Adrenal gland (tissue), 5 donors: ENCODE data around the gene SCARB1.

Experiments
- POLR2A ChIP-seq, 2 donors: fragments of 450-650 bp; IDR thresholded peaks; one replicate each; pipeline ENCODE4 v1.6.1; 2017; ENCODE audit warnings: antibody characterized with exemption in 2 of 2, mild to moderate bottlenecking in 2 of 2, moderate library complexity in 1 of 2
- TF ChIP-seq, protein P1 (sequence below), 6 experiments: fragments of 450-650 bp in 4 of 6; fragments of 200-600 bp in 2 of 6; sonication (generic) in 1 of 6; IDR thresholded peaks; 1 replicate in 5 of 6; 2 replicates in 1 of 6; pipeline versions ENCODE4 v1.5.1 to v1.8.0; 2016 to 2021; ENCODE audit warnings: antibody characterized with exemption in 6 of 6, mild to moderate bottlenecking in 2 of 6, moderate library complexity in 1 of 6
- donor health status: DM: no; HTN: no; CAD: no.

DNA sequence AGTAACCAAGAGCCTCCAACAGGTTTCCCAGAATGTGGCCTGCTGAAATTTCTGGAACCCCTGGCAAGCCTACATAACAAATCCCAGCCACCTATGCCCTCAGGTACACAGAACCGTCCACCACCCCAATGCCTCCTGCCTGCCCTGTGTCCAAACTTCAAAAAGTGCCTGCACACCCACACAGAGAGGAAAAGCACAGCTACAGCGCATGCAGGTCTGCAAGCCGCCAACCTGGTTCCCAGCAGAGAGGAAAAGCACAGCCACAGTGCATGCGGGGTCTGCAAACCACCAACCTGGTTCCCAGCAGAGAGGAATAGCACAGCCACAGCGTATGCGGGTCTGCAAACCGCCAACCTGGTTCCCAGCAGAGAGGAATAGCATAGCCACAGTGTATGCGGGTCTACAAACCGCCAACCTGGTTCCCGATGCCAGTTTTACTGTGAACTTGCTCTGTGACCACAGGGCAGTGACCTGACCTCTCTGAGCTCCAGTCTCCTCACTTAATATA lies 113.5 kb downstream of the SCARB1 start:
- TF ChIP-seq, protein P1, sequence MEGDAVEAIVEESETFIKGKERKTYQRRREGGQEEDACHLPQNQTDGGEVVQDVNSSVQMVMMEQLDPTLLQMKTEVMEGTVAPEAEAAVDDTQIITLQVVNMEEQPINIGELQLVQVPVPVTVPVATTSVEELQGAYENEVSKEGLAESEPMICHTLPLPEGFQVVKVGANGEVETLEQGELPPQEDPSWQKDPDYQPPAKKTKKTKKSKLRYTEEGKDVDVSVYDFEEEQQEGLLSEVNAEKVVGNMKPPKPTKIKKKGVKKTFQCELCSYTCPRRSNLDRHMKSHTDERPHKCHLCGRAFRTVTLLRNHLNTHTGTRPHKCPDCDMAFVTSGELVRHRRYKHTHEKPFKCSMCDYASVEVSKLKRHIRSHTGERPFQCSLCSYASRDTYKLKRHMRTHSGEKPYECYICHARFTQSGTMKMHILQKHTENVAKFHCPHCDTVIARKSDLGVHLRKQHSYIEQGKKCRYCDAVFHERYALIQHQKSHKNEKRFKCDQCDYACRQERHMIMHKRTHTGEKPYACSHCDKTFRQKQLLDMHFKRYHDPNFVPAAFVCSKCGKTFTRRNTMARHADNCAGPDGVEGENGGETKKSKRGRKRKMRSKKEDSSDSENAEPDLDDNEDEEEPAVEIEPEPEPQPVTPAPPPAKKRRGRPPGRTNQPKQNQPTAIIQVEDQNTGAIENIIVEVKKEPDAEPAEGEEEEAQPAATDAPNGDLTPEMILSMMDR (IDR thresholded peaks at IDR 0.05): no peak
- no peak for TF ChIP-seq POLR2A (IDR thresholded peaks at IDR 0.05)
